Right atrium auricular region (tissue), 2 donors: ENCODE data around the gene FEV. TPM values are rescaled to one million over a fixed set of nuclear protein-coding genes. Genes with fewer than 3 reads are reported as not detected.

ENCODE experiments used
- DNase-seq: peaks from one replicate; pipeline ENCODE4 v3.0.0-alpha.2; 2019; ENCODE audit warnings: low spot score
- H3K27ac ChIP-seq, 2 donors: fragments of 200-600 bp; sonication (generic); 1 replicate in 1 of 2; 2 replicates in 1 of 2; pipeline ENCODE4 v1.5.1; 2016 to 2019
- H3K27me3 ChIP-seq, 2 donors: fragments of 200-600 bp; sonication (generic); one replicate each; pipeline versions ENCODE4 v1.5.1 to v1.6.0; 2017 to 2019
- H3K36me3 ChIP-seq: fragments of 200-600 bp; sonication (generic); one replicate; pipeline ENCODE4 v1.5.1; 2016
- H3K4me1 ChIP-seq, 2 donors: fragments of 200-600 bp; sonication (generic); one replicate each; pipeline versions ENCODE4 v1.5.1 to v1.6.0; 2017 to 2019
- H3K4me3 ChIP-seq, 2 donors: fragments of 200-600 bp; sonication (generic); 1 replicate in 1 of 2; 2 replicates in 1 of 2; pipeline ENCODE4 v1.5.1; 2017 to 2019; ENCODE audit warnings: mild to moderate bottlenecking in 1 of 2, moderate library complexity in 1 of 2
- H3K9me3 ChIP-seq, 2 donors: fragments of 200-600 bp; sonication (generic); one replicate each; pipeline ENCODE4 v1.5.1; 2019
- CTCF ChIP-seq, 2 donors: fragments of 200-600 bp; sonication (generic); IDR thresholded peaks; one replicate each; pipeline ENCODE4 v1.5.1; 2019; ENCODE audit warnings: antibody characterized with exemption in 2 of 2
- total RNA-seq, 2 donors: library from RNA; depleted of rRNA; stranded (reverse); fragments of >200 nt; gene quantifications; one replicate each; pipeline ENCODE4 v1.1.0, GENCODE V29; 2016

The FEV gene
- total RNA-seq, 2 donors from 2014 or later = not detected

GRCh38 chr2:218981881-218982585 lies 3.0 kb downstream of the FEV start:
- Histone ChIP-seq H3K9me3 (no peaks in the 10 kb centered on the region), H3K4me3 (peak overlapping the region; percentile 19 to 33), H3K4me1 (peaks cover 0 to 57% of the 10 kb centered on the region in 2 donors), H3K36me3 (no peaks in the 10 kb centered on the region), H3K27me3 (peaks cover 29 to 65% of the 10 kb centered on the region in 2 donors), H3K27ac (no peak overlapping the region)
- DNase-seq = no peak
- TF ChIP-seq CTCF (IDR thresholded peaks at IDR 0.05) = no peak

DNA sequence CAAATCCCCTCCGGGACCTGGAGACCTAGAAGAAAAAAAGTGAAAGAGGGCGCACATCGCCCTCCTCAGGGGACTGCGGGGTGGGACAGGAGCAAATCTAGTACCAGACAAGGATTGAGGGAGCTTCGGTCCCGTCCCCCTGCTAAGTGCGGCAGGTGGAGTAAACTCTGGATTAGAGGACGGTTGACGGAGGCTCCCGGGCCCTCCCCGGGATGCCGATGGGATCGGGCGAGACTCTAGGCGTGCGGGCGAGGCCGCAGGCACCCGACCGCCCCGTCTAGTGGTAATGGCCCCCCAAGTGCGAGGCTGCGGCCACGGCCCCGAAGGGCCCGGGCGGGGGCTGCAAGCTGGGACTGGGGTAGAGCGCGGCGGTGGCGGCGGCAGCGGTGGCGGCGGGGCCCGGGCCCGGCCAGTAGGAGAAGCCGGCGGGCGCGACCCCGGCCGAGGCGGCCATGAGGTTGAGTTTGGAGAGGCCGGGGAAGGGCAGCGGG lies 3.5 kb downstream of the FEV start:
- no peak for DNase-seq
- H3K27me3 ChIP-seq = peaks cover 25 to 60% of the 10 kb centered on the region in 2 donors
- TF ChIP-seq CTCF (IDR thresholded peaks at IDR 0.05) = no peak
- peaks cover 0 to 57% of the 10 kb centered on the region in 2 donors for H3K4me1 ChIP-seq
- peak overlapping the region in 1 of 2 donors; percentile 33 for H3K4me3 ChIP-seq
- H3K9me3 ChIP-seq = no peaks in the 10 kb centered on the region
- H3K27ac ChIP-seq = no peak overlapping the region
- no peaks in the 10 kb centered on the region for H3K36me3 ChIP-seq

DNA sequence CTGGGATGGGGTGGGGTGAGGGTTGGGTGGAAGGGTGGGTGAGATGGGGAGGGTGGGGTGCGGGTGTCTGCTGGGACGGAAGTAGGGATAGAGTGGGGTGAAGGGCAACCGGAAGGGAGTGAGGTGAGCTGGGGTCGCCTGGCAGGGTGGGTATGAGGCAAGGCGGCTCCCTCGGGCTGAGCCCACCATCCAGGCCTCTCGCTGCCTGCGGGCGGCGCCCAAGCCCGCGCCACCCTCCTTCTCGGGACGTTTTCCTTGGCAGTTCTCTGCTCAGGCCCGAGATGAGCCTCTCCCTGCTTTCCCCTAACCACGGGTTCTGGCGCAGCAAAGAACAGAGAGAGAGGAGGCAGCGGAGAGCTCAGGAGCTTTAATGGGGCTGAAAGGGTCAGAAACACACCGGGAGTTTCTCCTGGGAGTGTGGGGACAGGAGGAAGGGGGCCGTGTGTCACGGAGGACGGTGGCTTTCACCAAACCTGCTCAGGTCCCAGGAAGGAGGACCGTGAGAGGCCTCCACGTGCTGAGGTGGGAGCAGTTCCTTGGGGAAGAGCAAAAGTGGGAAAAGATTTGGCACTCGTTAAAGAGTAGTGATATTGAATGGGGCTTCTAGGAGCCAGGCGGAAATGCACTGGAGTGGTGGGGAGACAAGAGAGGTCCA lies 4.1 kb downstream of the FEV start:
- Histone ChIP-seq H3K4me3 (no peak overlapping the region), H3K36me3 (no peaks in the 10 kb centered on the region), H3K9me3 (no peaks in the 10 kb centered on the region), H3K4me1 (peaks cover 0 to 57% of the 10 kb centered on the region in 2 donors), H3K27me3 (peaks cover 25 to 54% of the 10 kb centered on the region in 2 donors), H3K27ac (no peak overlapping the region)
- DNase-seq = no peak
- no peak for TF ChIP-seq CTCF (IDR thresholded peaks at IDR 0.05)

DNA sequence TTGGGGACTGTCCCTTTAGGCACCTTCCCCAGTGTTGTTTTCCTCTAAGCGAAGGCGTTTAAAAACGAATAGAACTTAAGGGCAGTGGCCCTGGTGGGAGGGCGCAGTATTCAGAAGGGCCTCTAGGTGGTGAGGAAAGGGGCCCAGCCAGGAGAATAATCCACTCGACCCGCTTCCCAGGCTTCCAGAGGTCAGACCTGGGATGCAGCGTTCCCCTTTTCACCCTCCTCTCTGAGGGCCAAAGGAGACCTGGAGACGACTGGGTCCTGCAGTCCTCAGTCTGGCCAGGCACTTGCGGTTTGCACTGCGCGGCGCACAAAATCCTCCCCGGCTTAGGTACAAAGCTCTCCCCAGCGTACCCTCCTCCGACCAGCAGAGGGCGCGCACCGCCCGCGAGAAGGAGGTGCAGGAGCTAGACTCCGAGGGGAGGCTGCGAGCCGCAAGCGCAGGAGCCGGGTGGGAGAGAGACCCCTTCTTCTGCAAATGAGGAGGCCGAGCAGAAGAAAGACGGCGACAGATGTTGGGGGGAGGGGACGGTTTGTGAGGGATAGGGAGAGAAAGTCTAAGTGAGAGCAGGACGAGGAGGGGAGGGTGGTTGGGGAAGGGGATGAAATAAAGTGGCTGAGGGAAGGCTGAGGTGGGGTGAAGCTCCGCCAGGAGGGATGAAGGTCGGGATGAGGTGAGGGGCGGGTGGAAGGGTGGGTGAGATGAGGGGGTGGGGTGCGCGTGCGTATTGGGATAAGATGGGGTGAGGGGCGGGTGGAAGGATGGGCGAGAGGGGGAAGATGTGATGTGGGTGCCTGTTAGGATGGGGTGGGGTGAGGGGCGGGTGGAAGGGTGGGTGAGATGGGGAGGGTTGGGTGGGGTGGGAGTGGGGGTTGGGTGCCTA lies 4.9 kb downstream of the FEV start:
- Histone ChIP-seq H3K27me3 (peaks cover 25 to 46% of the 10 kb centered on the region in 2 donors), H3K4me1 (peaks cover 0 to 50% of the 10 kb centered on the region in 2 donors)

More for the DNA sequence above, 4.9 kb downstream of the FEV start:
- no peak overlapping the region for H3K27ac ChIP-seq
- DNase-seq = peak; percentile 69
- peak overlapping the region in 1 of 2 donors; percentile 19 for H3K4me3 ChIP-seq
- peak; percentile 91 to 93 for TF ChIP-seq CTCF (IDR thresholded peaks at IDR 0.05)
- no peaks in the 10 kb centered on the region for H3K36me3 ChIP-seq
- H3K9me3 ChIP-seq = no peaks in the 10 kb centered on the region
